HUES48 (cell line): ENCODE data around the gene CRABP1.
A peak's percentile ranks its signal among the peaks of the same experiment; 100 is the strongest.

Experiments
- H3K27ac ChIP-seq: one replicate; pipeline ENCODE4 v1.7.0; 2013; ENCODE audit warnings: low read depth, low read length, inconsistent platforms
- H3K27me3 ChIP-seq: 2 replicates; pipeline ENCODE4 v1.6.1; 2013; ENCODE audit warnings: mild to moderate bottlenecking, low read length; ENCODE audit not compliant: control insufficient read depth, insufficient read depth
- H3K36me3 ChIP-seq: 2 replicates; pipeline ENCODE4 v1.6.1; 2013; ENCODE audit warnings: low read length; ENCODE audit not compliant: control insufficient read depth, insufficient read depth
- H3K4me1 ChIP-seq: 2 replicates; pipeline ENCODE4 v1.6.1; 2013; ENCODE audit warnings: mild to moderate bottlenecking, low read length; ENCODE audit not compliant: control insufficient read depth, insufficient read depth
- H3K4me3 ChIP-seq: 2 replicates; pipeline ENCODE4 v1.5.1; 2013; ENCODE audit warnings: mild to moderate bottlenecking, low read depth, low read length
- H3K9ac ChIP-seq: 2 replicates; pipeline ENCODE4 v1.6.1; 2013; ENCODE audit warnings: mild to moderate bottlenecking, low read depth, low read length, moderate library complexity
- H3K9me3 ChIP-seq: 2 replicates; pipeline ENCODE4 v1.6.1; 2013; ENCODE audit warnings: low read length; ENCODE audit not compliant: control insufficient read depth, insufficient read depth

The CRABP1 gene

DNA sequence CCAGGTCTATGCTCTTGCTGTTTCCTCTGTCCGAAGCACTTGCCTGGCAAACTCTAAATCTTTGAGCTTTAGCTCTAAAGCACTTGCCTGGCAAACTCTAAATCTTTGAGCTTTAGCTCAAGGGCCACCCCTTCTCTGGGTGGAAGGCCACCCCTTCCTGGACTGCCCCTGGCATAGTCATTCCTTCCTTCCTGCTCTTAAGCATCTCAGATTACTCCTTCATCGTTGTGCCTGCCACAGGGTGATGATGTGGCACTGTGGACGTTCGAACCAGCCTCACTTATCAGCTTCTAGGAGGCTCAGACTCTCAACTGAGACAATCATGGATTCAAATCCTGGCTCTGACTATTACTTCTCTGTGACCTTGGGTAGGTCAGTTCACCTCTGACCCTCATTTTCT, 10.5 kb upstream of the CRABP1 start:
- no peaks in the 10 kb centered on the region for H3K27me3 ChIP-seq
- no peaks in the 10 kb centered on the region for H3K9me3 ChIP-seq
- H3K27ac ChIP-seq: no peak overlapping the region
- no peaks in the 10 kb centered on the region for H3K36me3 ChIP-seq
- H3K9ac ChIP-seq: no peak overlapping the region
- no peak overlapping the region for H3K4me3 ChIP-seq
- H3K4me1 ChIP-seq: peaks cover 6% of the 10 kb centered on the region

DNA sequence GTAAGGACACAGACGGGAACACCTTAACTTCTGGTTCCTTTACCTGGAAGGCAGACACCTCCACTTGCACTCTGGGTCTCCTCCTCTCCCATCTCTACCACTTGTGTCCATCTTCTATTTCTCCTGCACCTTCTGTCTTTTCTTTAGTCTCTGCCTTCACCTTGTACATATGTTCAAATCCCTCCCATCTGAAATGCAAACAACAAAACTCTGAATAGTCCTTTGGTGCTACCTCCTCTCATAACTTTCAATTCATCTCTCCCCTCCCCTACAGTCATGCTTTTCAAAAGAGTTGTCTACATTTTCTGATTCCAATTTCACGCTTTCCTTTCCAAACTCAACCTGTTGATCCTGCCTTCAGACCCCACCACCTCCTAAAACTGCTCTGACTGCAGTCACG, 5.3 kb upstream of the CRABP1 start:
- Histone ChIP-seq H3K27ac (no peak overlapping the region), H3K4me1 (peaks cover 14% of the 10 kb centered on the region), H3K36me3 (no peaks in the 10 kb centered on the region), H3K27me3 (peaks cover 13% of the 10 kb centered on the region), H3K9ac (no peak overlapping the region), H3K9me3 (no peaks in the 10 kb centered on the region), H3K4me3 (no peak overlapping the region)

DNA sequence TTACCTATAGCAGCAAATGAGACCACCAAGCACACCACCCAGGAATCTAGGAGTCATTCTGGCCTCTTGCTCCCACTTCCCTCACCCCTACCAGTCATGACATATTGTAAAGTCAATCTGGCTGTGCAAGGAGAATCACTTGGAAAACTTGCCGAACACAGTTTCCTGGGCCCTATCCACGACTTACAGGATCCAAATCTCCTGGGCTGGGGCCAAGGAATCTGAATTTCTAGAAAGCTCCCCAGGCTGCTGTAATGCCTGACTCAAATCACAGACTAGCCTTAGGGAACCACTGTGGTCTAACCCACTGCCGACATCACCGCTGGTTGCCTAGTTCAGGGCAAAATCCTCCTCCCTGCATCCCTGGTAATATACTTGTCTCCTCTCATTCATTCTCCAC, 4.2 kb upstream of the CRABP1 start:
- Histone ChIP-seq H3K27me3 (peaks cover 22% of the 10 kb centered on the region), H3K9me3 (no peaks in the 10 kb centered on the region)

DNA sequence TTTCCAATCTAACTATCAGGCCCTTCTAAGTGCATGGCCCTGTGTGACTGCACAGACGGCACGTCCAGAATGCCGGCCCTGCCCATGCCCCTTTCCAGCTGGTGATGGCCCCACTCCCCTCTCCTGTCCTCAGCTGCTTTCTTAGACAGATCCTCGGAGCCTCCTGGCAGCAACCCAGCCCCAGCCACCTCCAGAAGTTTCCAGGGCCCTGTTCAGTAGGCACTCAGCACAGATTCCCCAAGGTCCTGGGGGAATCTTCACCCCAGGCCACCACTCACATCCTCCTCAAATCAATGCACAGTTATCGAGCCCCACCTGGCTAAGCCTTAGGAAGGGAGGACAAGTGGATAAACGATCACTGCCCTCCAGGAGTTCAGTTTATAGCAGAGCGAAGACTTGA, 1.4 kb upstream of the CRABP1 start:
- Histone ChIP-seq H3K4me3 (no peak overlapping the region), H3K27me3 (peaks cover 33% of the 10 kb centered on the region), H3K4me1 (peaks cover 16% of the 10 kb centered on the region), H3K9ac (no peak overlapping the region), H3K27ac (no peak overlapping the region), H3K36me3 (peaks cover 9% of the 10 kb centered on the region), H3K9me3 (no peaks in the 10 kb centered on the region)

More for the DNA sequence above, 4.2 kb upstream of the CRABP1 start:
- no peak overlapping the region for H3K27ac ChIP-seq
- H3K4me1 ChIP-seq: peaks cover 16% of the 10 kb centered on the region
- no peak overlapping the region for H3K4me3 ChIP-seq
- no peaks in the 10 kb centered on the region for H3K36me3 ChIP-seq
- no peak overlapping the region for H3K9ac ChIP-seq

DNA sequence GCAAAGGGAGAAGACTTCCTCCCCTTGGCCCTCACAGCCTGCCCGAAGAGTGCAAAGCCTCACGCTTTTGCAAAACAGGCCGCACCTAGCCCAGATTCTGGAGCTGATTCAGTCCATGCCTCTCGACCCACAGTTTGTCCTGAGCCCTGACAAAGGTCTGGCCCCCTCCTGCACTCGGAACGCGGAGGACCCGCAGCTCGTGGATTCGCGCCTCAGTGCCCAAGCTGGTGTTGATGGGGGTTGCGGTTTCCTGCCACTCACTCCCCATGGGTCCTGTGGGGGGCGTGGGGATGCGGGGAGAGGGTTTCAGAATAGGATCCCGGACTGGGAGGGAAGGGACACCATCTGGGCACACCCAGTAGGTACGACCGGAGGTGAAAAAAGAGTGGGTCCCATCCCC, 594 bp upstream of the CRABP1 start:
- no peaks in the 10 kb centered on the region for H3K9me3 ChIP-seq
- no peak overlapping the region for H3K27ac ChIP-seq
- no peak overlapping the region for H3K9ac ChIP-seq
- peaks cover 33% of the 10 kb centered on the region for H3K27me3 ChIP-seq
- peaks cover 16% of the 10 kb centered on the region for H3K4me1 ChIP-seq
- peaks cover 15% of the 10 kb centered on the region for H3K36me3 ChIP-seq
- peak overlapping the region; percentile 68 for H3K4me3 ChIP-seq

DNA sequence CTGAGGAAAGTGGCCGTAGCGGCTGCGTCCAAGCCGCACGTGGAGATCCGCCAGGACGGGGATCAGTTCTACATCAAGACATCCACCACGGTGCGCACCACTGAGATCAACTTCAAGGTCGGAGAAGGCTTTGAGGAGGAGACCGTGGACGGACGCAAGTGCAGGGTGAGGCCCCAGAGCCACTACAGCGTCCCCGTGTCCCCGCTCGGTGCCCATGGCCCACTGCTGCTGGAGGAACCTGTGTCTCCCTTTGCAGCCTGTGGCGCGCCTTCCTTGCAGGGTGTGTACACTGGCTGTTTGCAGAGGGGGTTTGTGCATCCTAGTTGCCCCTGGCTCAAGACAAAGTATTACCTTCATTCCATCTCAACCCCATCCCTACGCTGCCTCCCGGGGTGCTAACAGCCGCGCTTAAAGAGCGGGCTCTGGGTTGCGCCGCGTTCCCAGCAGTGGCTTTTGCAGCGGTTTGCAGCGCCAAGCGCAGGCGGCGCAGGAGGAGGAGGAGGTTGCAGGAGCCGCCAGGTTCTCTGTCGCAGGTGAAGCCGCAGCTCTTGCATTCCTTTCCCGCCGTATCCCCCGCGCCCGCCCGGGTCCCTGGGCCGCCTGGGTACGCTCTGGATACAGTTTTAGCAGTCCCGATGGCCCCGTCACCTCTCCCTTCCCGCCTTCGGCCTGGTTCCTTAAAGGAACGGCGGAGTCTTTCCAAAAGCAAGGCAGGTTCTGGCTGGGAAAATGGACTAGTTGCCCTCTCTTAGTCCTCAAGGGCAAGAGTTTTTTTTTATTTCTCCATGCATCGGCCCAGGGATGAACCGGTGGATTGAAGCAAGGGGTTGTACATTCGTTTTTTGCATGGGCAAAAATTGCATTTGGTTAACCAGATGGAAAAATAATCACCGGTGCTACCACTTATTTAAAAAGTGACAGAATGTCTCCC, 1.2 kb downstream of the CRABP1 start:
- no peak overlapping the region for H3K27ac ChIP-seq
- H3K4me1 ChIP-seq: peaks cover 16% of the 10 kb centered on the region
- no peak overlapping the region for H3K9ac ChIP-seq
- H3K9me3 ChIP-seq: no peaks in the 10 kb centered on the region
- peaks cover 33% of the 10 kb centered on the region for H3K27me3 ChIP-seq
- peaks cover 32% of the 10 kb centered on the region for H3K36me3 ChIP-seq
- peak overlapping the region; percentile 68 for H3K4me3 ChIP-seq

DNA sequence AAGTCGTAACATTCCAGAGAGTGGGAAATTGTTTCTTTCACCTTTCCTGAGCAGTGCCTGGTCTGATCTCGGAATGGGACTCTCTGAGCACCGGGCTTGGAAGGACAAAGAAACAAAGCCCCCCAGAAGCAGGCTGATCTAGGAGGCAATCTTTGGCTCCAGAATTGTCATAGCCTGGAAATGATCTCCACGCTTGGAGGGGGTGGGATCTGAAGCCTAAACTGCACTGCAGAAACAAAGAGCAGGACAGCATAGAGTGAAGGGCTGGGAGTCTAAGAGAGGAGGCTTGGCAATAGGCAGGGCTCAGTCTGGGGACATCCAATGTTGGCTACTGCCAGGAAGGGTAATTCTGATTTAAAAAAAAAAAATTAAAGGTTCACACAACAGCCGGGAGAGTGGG, 1.9 kb downstream of the CRABP1 start:
- Histone ChIP-seq H3K27me3 (peaks cover 33% of the 10 kb centered on the region), H3K4me3 (peak overlapping the region; percentile 68), H3K36me3 (peaks cover 38% of the 10 kb centered on the region), H3K9me3 (no peaks in the 10 kb centered on the region), H3K9ac (no peak overlapping the region), H3K4me1 (peaks cover 16% of the 10 kb centered on the region), H3K27ac (no peak overlapping the region)

DNA sequence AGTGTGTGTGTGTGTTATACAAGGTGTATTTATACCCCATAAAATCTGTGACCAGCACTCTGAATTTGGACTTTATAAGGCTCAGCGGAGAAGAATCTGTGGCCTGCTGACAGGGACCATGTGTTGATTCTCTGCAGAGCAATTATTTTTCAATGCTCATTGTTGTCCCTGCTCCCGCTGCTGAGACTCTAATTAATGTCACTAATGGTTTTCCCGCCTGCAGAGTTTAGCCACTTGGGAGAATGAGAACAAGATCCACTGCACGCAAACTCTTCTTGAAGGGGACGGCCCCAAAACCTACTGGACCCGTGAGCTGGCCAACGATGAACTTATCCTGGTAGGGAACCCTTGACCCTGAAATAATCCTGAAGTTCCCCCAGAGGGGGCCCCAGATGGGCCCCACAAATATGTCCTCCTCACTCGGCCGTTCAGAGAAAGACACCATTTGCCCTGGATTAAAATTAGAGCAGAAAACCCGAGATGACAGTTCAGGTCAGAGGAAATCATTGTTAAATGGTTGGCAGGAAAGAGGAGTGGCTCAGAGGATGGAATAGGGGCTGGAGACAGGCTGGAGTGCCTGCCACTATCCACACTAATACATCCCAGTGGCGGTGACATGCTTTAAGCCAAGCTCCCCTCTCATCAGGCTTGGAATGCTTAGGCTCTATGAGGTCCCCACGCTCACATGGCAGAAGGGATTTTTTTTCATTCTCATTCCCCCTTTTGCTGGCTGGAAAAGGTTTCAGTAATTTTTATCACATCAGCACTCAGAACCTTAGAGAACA, 3.3 kb downstream of the CRABP1 start:
- peaks cover 16% of the 10 kb centered on the region for H3K4me1 ChIP-seq
- no peak overlapping the region for H3K9ac ChIP-seq
- H3K4me3 ChIP-seq: no peak overlapping the region
- H3K36me3 ChIP-seq: peaks cover 51% of the 10 kb centered on the region
- H3K27me3 ChIP-seq: peaks cover 33% of the 10 kb centered on the region
- no peak overlapping the region for H3K27ac ChIP-seq
- H3K9me3 ChIP-seq: no peaks in the 10 kb centered on the region

DNA sequence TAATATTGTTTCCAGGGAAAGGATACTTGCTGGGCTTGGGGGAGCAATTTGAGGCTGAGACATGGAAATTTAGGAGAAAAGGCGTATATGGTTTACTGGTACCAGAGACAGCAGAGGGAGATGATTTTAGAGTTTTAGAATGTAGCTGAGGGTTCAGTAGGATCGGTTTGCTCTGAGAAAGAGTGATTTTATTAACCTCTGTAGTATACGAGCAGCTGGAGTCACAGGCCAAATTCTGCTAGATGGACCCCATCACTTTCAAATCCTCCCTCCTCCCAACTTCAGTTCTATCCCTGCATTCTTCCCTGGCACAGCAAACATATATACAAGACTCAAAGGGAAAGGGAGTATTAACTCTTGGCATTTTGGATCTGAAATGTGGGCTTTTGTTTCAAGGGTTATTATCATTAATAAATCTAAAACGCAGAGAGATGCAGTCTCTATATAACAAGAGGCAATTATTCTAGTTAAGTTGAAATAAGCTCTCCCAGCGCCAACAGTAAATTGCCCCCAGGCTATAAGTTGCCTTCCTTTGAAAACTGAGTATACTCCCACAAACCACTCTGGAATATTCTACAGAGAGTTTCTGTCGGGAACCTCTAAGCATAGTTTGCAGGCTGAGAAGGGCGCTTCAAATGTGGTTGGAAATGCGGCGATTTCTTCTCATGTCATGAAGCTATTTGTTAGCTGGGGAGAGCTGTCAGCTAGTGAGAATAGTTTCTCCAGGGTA, 5.4 kb downstream of the CRABP1 start:
- peaks cover 56% of the 10 kb centered on the region for H3K36me3 ChIP-seq
- no peak overlapping the region for H3K4me3 ChIP-seq
- H3K27ac ChIP-seq: no peak overlapping the region
- H3K9me3 ChIP-seq: no peaks in the 10 kb centered on the region
- peaks cover 7% of the 10 kb centered on the region for H3K4me1 ChIP-seq
- peaks cover 15% of the 10 kb centered on the region for H3K27me3 ChIP-seq
- H3K9ac ChIP-seq: no peak overlapping the region

DNA sequence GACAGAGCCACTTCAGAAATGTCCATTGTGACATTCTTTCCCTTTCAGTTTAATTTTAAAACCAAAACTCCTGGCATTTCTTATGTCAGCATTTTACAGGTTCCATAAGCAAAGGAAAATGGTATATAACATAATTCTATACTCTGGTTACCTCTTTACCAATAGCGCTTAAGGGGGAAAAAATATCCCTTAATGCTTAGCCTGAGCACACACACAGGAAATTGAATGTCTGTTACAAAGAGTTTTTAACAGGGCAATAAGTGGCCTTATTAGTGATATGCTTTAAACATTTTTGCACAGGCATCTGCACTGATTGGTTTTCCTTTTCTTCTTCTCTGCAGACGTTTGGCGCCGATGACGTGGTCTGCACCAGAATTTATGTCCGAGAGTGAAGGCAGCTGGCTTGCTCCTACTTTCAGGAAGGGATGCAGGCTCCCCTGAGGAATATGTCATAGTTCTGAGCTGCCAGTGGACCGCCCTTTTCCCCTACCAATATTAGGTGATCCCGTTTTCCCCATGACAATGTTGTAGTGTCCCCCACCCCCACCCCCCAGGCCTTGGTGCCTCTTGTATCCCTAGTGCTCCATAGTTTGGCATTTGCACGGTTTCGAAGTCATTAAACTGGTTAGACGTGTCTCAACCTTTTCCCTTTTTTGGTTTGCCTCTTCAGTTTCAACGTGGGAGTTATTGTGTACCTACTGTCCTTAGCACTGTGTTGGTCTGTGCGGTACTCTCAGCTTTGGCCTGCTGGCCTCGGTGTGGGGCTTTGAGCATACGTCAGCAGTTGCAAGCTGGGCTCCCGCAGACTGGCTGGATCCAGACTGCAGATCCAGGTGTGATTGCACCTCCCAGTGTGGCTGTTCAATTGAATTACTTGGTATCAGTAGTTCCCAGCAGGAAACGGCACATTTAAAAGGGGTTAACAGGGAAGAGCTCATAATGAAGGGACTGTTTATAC, 7.7 kb downstream of the CRABP1 start:
- Histone ChIP-seq H3K36me3 (peaks cover 56% of the 10 kb centered on the region), H3K27ac (peak overlapping the region; percentile 11), H3K9me3 (no peaks in the 10 kb centered on the region), H3K27me3 (no peaks in the 10 kb centered on the region), H3K4me3 (no peak overlapping the region), H3K4me1 (no peaks in the 10 kb centered on the region; the same call in 1 of the 2 replicates), H3K9ac (no peak overlapping the region)
